Measurements from ENCODE around the gene ATP8B3.

DNA sequence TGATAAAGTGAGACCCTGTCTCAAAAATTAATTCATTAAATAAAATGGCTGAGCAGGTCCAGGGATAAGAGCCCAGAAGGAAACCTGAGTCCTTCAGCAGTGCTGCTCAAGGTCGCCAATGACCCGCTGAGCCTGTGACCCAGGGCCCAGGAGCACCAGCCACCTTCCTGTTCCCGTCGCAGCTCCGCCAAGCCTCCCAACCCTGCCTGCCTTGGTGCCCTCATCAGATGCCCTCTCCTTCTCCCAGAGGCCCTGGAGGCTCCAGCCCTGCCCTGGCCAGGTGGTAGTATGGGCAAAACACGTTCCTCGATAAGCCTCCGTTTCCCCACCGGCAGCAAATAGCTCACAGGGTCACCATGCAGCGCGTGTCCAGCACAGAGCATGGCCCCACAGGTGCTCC is 33.6 kb upstream of the ATP8B3 start:
- TF ChIP-seq, protein P1, sequence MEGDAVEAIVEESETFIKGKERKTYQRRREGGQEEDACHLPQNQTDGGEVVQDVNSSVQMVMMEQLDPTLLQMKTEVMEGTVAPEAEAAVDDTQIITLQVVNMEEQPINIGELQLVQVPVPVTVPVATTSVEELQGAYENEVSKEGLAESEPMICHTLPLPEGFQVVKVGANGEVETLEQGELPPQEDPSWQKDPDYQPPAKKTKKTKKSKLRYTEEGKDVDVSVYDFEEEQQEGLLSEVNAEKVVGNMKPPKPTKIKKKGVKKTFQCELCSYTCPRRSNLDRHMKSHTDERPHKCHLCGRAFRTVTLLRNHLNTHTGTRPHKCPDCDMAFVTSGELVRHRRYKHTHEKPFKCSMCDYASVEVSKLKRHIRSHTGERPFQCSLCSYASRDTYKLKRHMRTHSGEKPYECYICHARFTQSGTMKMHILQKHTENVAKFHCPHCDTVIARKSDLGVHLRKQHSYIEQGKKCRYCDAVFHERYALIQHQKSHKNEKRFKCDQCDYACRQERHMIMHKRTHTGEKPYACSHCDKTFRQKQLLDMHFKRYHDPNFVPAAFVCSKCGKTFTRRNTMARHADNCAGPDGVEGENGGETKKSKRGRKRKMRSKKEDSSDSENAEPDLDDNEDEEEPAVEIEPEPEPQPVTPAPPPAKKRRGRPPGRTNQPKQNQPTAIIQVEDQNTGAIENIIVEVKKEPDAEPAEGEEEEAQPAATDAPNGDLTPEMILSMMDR (IDR thresholded peaks at IDR 0.05) = no peak
- TF ChIP-seq POLR2A (IDR thresholded peaks at IDR 0.05) = no peak

All from testis (tissue), 2 donors.